Limb (tissue), 2 donors: ENCODE data around the gene NDC1.
"Not testable (repeated sequence)": the region's sequence is repeated elsewhere in the genome, so short reads cannot be mapped to it uniquely, and the experiment has no call there.

Source experiments
- DNase-seq, 2 donors: peaks; one replicate each; pipeline ENCODE4 v3.0.0-alpha.2; 2016; ENCODE audit errors: extremely low spot score in 2 of 2

Gene NDC1

DNA sequence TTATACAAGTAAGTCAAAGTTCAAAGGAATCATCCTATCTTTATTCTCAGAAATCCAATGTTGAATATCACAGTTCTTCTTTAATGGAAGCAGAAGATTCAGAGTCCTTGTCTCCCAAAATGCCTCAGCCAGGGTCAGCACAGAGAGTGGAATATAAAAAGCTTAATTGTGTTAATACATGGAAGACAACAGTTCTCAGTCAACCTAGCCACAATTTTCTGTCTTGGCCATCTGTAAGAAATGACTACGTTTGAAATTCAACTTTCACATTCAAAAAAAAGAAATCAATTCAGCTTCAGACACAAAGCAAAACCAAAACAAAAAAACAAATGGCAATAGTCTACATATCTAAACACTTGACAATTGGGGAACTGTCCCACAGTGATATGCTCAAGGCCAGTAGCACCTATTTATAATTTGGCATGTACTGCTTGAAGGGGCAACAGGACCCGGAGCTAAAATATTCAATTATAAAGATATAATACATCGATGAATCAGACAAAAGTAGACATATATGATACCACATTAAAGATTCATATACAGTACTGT lies 71.8 kb downstream of the NDC1 start:
- no peak for DNase-seq

DNA sequence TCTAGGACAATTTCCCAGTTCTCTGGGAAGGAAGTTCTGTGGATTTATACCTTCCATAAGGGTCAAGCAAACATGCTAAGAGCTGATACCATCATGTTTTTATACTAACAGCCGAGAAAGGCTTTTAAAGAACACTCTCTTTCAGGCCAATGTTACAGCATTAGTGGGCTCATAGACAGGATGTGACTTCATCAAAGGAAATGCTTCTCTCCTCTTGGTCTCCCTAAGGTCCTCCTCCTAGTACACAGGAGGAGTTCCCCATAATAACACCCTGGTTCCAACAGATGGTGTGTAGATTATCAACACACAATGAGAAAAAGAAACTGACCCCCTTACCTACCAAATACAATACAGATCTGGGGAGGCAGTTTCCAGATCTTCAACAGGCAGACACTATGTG lies 72.4 kb downstream of the NDC1 start:
- DNase-seq = no peak

DNA sequence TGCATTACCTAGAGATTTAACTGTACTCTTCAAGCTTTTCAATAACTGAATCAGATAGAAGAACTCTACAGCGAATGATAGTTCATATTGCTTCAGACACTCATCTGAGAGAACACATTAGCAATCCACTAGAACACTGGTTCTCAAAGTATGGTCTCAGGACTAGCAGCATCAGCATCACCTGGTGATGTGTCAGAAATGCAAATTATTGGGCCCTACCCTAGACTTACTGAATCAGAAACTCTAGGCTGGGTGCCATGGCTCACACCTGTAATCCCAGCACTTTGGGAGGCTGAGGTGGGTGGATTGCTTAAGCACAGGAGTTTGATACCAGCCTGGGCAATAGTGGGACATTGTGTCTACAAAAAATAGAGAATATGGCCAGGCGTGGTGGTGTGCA lies 74.2 kb downstream of the NDC1 start:
- DNase-seq = no peak

DNA sequence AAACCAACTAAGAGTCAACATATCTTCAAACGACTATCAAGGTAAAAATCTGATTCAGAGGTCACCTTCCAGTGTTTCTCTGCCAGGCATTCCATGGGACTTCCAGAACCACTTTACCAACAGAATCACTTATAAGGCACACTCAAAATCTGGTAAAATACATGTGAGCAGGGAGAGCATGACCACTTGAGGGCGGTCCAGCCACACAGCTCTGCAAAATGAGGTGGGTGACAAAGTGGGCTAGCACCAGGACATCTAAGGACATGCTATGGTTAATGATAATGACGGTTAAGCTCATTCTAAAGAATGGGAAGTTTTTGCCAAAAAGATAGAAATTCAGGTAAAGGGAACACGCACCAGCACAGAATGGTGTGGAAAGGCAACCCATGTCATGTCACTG lies 74.6 kb downstream of the NDC1 start:
- DNase-seq = no peak

DNA sequence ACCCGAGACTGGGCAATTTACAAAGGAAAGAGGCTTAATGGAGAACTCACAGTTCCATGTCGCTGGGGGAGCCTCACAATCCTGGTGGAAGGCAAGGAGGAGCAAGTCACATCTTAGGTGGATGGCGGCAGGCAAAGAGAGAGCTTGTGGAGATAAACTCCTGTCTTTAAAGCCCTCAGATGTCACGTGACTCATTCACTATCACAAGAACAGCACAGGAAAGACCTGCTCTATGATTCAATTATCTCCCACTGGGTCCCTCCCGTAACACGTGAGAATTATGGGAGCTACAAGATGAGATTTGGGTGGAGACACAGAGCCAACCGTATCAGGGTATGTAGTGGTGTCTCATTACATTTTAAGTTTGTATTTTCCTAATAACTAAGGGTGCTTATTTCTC lies 77.6 kb downstream of the NDC1 start:
- not testable (repeated sequence) for DNase-seq

DNA sequence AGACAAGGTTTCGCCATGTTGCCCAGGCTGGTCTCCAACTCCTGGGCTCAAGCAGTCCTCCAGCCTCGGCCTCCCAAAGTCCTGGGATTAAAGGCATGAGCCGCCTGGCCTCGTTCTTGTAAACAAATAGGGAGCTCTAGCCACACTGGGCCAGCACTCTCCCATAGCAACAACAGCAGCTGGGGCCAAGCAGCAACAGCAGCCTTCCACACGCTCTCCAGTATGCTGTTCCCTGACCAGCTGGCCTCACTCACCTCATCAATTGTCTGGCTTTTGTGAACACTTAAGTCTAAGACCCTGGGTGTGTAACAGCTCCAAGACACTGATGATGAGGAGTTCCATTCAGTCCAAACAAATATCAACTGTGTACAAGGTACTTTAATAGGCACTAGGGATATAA lies 82.2 kb downstream of the NDC1 start:
- no peak for DNase-seq

DNA sequence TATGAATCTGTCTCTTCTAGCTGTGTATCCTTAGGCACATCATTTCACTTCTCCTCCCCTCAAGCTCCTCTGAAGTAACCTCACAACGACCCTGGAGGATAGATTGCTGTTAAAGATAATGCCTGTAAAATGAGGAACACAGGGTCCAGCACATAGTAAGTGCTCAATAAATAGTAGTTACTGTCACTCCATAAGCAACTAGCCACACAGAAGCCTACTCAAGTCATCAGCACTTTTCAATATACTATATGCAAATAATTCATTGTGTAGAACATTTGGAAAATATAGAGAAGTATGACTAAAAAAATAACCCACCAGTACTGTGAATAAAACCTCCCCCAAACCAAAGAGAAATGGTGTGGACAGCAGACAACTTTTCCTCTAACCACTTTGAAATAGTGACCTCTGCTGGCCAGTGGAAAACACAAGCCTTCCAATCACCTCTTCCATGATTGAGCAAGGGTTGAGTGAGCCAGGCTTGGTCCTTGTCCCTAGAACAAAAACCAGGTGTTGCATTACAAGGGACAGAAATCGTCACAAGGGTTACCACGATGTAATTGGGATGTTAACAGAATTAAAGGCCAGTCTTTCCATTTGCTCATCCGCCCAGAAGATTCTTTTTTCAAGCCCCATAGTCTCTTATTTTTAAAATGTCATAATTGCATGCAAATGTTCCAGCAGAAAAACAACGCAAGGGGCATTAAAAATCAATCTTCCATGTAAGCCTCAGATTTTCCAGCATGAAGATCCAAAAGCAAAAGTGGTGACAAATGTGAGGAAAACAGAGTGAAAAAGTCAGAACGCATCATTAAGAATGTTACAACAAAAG lies 83.4 kb downstream of the NDC1 start:
- no peak for DNase-seq

DNA sequence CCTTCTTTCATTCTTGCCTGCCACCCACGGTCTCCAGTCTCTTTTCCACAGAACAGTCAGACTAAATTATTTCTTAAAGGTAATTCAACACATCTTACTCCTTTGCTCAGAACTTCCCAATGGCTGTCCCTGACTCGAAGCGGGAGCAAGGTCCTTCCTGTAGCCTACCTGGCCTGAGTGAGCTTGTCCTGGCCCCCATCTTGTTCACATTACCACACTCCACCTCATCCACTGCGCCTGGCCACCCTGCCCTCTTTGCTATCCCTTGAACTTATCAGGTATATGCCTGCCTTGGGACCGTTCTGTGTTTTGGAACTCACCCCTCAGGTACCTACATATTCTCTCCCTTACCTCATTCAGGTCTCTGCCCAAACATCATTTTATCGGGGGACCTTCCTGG lies 85.8 kb downstream of the NDC1 start:
- DNase-seq = no peak

DNA sequence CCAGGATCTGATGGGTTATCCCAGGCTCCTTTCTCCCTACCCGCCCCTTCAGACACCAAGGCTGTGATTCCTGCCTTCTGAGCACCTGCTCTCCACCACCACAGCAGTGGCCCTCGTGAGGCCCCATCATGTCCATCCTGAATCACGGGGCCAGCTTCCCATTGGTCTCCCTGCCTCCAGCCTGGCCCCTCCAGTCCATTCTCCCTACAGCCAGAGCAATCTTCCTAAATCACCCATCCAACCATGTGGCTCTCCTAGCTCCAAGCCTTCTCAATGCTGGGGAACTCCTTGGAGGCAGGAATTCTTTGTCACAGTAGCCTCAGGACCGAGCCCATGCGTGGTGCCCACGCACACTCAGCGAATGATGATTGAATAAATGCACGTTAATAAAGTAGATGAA lies 90.3 kb downstream of the NDC1 start:
- no peak for DNase-seq

DNA sequence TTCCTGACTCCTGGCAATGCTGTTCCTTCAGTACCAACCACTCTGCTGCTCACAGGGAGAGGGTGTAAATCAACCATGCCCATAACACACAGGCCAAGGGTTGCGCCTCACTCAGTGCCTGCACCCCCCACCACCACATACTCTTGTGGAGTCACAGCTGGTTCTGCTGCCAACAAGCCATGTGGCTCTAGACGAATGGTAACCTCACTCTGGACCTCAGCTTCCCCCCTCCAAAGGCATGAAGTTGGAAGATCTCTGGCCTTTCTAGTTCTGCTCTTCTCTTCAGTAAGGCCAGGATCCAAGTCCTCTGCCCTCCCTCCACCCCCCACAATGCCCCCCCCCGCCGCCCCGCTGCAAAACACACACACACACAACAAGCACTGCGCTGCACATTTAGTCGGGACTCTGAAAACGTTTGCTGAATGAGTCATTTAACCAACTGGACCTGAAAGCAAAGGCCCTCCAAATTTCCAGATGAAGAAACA lies 97.4 kb downstream of the NDC1 start:
- DNase-seq = no peak

DNA sequence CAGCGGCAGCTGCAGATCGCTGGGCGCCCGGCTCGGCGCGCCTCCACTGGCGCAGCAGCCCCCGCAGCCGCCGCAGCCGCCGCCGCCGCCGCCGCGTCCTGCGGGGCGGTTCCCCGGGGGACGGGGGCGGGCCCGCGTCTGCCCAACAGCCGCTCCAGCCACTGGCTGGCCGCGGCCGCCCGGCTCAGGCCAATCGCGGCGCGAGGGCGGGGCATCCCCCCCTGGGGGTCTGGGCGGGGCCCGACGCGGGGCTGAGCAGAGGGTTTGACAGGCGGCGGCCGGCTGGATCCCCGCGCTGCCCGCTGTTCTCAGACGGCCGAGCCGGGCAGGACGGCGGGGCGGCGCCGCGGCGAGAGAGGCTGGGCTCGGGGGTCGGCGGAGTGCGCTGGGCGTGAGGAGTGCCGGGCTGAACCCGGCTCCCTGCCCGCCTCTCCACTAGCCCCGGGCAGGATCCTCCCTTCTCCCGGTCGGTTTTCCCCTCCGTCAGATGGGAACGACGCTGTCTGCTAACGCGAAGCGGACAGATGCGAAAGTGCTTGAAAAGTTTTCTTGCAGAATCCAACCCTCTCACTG lies 98.9 kb downstream of the NDC1 start, which contains the start of gene GLIS1:
Gene GLIS1, minus strand, starts transcription at position 56 of the 573 bp plus-strand sequence. CDS start 1,100 bp downstream, outside the sequence.
- DNase-seq = peak; percentile 72 to 93

DNA sequence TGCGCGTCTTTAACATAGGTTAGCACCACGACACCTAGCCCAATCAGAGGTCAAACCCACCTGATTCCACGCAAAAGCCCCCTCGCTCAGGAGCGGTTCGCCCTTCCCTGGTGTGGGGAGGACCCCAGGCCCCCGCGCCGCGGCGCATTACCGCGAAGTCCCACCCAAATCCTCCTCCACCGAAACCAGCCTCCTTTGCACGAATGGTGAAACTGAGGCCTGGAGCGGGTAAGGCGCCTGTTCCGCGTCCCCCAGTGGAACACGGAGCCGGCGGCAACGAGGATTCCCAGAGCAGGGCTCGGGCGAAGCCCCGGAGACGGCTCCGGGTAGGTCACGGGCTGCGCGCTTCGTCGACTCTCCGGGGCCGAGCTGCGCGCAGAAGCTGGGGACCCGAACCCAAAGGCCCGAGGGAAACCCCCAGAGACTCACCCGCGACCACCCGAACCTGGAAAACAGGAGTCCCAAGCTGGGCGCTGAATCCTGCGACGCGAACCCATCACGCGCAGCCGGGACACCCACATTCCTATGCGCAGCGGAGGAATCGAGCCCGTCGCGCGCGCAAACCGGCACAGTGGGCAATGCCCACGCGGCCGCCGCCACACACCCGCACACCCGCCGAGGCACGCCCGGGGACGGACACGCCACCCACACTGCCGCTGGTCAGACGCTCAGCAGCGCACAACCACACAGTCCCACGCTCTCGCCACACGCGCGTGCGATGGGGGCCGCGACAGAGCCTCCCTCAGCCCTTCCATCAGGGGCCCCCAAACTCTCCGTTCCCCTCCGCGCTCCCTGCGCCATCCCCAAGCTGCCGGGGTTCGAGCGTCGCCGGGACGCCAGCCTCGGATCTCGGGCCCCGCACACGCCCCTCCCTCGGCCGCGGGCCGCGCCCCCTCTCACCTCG lies 99.6 kb downstream of the NDC1 start:
- DNase-seq = peak in 1 of 2 donors; percentile 65

DNA sequence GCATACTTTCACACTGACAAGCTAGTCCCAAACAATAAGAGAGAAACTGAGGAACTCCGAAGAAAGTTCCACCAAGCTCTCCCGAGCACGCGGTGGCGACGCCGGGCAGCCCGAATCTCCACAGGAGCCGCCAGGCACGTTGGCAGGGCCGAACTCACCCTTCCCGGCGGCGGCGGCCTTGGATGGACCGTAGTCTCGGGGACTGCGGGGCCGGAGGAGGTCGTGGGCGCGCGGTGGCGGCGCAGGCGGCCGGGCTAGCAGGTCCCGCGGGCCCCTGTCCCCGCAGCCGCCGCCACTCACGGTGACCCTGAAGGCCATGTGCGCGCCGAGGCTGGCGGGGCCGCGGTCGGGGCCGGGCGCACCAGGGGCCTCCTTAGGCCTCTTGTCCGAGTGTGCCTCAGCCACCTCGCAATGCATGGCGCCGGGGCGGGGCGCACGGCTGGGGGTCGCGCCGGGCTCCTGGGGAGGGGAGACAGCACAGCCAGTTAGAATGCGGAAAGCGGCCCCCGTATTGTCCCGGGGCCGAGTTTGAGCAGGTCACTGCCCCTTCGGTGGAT lies 100.4 kb downstream of the NDC1 start:
- peak in 1 of 2 donors; percentile 48 for DNase-seq

DNA sequence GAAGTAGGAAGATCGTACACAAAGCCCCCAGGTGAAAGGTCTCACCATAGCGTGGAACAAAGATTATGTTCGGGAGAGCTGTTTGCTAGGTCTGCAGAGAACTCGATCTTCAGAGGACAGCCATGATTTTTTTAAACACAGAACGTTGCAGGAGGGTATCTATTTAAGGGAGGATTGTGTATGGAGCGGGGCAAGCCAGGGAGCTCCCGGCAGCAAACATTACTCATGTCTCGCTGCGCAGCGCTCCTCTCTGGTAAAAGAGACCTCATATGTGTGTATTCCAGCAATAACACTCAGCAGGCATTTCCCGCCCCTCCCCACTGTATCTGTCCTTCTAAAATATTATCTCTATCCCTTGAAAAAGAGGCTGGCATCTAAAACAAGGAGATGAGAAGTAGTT lies 101.8 kb downstream of the NDC1 start:
- no peak for DNase-seq

DNA sequence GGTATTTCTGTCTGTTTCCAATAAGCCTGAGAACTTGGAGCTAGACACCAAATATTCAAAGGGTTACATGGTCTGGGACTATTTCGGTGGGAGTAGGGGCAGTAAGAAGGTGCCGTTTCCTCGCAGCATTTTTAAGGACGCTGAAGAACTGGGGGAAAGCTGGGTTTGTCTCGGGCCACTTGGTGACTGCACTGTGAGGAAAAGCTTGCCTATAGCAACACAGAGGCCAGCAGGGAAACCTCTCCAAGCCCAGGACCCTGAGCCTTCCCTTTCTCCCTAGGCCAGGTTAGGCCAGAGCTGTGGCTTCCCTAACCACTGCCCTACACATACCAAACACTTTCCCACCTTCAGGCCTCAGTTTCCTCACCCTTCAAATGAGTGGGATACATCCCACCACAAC lies 102.4 kb downstream of the NDC1 start:
- DNase-seq = no peak

DNA sequence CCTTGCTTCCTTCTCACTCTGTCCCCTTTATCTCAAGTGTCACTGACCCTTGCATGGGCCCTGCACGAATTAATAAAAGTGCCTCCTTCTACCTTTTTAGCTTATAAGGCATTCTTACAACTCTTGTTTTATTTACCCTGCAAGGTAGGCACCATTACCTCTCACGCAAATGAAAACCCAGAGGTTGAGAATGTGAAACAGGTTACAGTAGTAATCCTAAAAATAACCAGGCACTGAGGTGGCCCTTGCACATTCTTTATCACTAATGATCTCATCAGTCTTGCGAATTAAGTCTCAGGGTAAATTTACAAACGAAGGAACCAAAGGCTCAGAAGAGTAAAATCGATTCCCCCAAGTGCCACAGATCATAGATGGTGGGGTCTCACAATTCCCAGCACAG lies 102.8 kb downstream of the NDC1 start:
- DNase-seq = no peak

DNA sequence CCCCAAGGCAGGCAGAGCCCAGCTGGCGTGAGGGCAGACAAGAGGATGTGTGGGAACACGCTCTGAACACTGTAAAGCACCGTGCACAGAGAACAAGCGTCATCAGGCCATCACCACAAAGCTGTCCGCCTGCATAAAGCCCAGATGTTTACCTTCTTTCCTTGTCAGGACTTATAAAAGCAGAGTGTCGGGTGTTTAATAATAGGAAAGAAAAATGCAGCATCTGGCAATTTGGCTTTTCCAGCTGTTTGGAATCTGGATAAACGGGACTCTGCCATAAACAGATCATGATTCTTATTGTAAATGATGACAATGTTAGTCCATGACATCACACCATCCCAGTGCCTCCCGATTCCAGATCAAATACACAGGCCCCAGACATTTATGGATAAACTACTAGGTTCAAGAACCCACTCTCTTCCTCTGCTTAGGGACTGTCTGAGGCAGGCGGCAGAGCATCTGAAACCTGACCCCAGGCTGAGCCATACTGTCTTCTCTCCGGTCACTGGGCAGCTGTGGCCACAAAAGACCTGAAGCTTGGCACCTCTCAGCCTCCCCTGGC lies 103.4 kb downstream of the NDC1 start:
- no peak for DNase-seq

DNA sequence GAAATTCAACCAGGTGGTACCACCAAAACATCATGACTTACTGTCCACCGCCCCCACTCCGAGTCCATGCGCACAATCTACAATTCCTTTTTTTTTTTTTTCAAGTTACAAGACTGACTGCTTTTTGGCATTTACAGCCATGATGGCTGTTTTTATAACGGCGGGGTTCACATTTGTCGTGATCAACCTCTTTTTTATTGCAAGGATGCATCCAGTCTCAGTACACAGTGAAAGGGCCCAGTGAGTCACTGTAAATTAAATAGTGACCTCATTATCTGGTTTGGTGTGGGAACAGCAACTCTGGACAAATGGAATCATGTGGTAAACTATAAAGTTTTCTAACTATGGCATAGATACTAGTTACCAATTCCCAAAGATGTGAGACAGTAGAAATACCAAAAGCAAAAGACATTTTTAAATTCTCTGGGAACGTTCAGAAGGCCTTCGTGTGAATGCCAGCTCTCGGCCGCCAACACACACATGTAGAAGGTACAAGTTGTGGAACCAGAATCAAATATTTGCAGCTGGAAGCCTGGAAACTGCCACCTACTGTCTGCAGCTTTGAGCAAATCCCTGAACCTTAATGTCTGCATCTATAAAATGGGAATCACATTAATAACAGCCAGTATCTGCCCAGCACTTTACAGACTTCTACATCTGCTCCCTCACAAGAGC lies 104.0 kb downstream of the NDC1 start:
- no peak for DNase-seq

DNA sequence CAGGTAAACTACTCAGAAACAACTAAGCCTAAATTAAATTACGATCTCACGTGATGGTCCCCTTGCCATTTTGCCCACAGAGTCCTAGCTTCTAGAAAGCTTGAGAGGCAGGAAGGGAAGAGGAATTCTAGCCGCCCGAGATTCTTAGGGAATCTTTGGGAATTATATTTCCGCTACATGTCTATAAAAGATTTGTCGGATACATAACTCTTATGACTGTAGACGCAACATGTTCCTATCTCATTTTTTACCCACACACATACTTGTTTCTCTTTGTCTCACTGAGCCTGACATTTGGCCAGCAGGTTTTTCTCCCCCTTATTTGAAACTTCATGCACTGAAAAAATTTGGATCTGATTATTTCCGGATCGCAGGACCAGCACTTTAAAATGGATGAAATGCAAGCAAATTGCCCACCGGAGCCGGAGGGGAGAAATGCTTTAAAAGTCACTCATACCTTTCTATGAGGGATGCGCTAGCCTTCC lies 104.6 kb downstream of the NDC1 start:
- DNase-seq = no peak

DNA sequence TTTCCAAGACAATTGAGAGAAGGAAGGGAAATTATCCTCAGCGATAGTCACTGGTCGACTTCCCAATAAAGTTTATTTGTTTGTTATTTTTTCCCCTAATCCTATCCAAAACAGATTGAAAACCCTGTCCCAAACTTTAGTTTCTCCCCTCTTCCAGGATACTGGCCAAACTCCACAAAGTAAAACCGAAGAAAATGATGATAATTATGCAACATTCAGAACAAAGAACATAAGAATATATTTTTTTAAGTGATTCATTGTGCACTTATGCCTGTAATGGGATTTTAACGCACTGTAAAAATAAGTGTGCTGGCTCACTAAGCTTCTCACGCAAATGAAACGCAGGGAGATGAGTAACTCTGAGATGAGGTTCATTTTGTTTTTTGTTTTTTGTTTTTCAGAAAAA lies 105.2 kb downstream of the NDC1 start:
- DNase-seq = no peak
